ENCODE measurements around the gene PTPN7. TPM values are rescaled to one million over a fixed set of nuclear protein-coding genes. Genes with fewer than 3 reads are reported as not detected.

Gene PTPN7
- total RNA-seq, 1 experiment from 2014 or later, result 2.2 TPM

- Histone ChIP-seq H3K4me3 (ENCODE audit: low read depth, low read length, poor library complexity, severe bottlenecking) (no peak overlapping the region), H3K36me3 (ENCODE audit: insufficient read depth, low read length, poor library complexity, severe bottlenecking) (no peaks in the 10 kb centered on the region), H3K9me3 (ENCODE audit: low read depth, low read length, poor library complexity, severe bottlenecking) (no peaks in the 10 kb centered on the region), H3K27me3 (replicated peaks; ENCODE audit: insufficient read depth, low read depth, low read length, poor library complexity) (no peaks in the 10 kb centered on the region), H3K27ac (ENCODE audit: low read depth, low read length, poor library complexity, severe bottlenecking) (no peak overlapping the region), H3K4me1 (ENCODE audit: insufficient read depth, low read length, poor library complexity, severe bottlenecking) (peaks cover 7% of the 10 kb centered on the region)
- ChIA-PET POLR2A (ENCODE audit: low non-redundant PET) (no interaction called here), CTCF (interaction anchor here (0.6 to 1.1 kb wide), 7 partner anchors 8 to 471 kb away, joined by 3 to 5 read pairs (median 3); no protein-coding TSS in a partner anchor)
- DNase-seq (ENCODE audit: low spot score), result peak; percentile 80
- intact Hi-C loops (cut with micrococcal nuclease; ENCODE audit: unreplicated experiment), result no loop called here
- no TSS peak for BruUV-seq (replicated peaks)
- TF ChIP-seq CTCF (conservative IDR thresholded peaks at IDR 0.05; ENCODE audit: low read depth, low read length), result peak; percentile 81
- no peak for TF ChIP-seq EZH2 (IDR thresholded peaks at IDR 0.05; ENCODE audit: borderline replicate concordance, low read depth, low read length, poor library complexity, severe bottlenecking)
These were observed 5.5 kb downstream of the PTPN7 start for GRCh38 chr1:202154766-202155477.

- ChIA-PET POLR2A (ENCODE audit: low non-redundant PET) (no interaction called here), CTCF (interaction anchor here (0.6 to 1.1 kb wide), 7 partner anchors 9 to 472 kb away, joined by 3 to 5 read pairs (median 3); no protein-coding TSS in a partner anchor)
- Histone ChIP-seq H3K27ac (ENCODE audit: low read depth, low read length, poor library complexity, severe bottlenecking) (no peak overlapping the region), H3K4me3 (ENCODE audit: low read depth, low read length, poor library complexity, severe bottlenecking) (no peak overlapping the region), H3K4me1 (ENCODE audit: insufficient read depth, low read length, poor library complexity, severe bottlenecking) (peaks cover 4% of the 10 kb centered on the region), H3K27me3 (replicated peaks; ENCODE audit: insufficient read depth, low read depth, low read length, poor library complexity) (no peaks in the 10 kb centered on the region), H3K36me3 (ENCODE audit: insufficient read depth, low read length, poor library complexity, severe bottlenecking) (no peaks in the 10 kb centered on the region), H3K9me3 (ENCODE audit: low read depth, low read length, poor library complexity, severe bottlenecking) (no peaks in the 10 kb centered on the region)
- intact Hi-C loops (cut with micrococcal nuclease; ENCODE audit: unreplicated experiment), result no loop called here
- no peak for DNase-seq (ENCODE audit: low spot score)
- no TSS peak for BruUV-seq (replicated peaks)
- TF ChIP-seq CTCF (conservative IDR thresholded peaks at IDR 0.05; ENCODE audit: low read depth, low read length) (no peak), EZH2 (IDR thresholded peaks at IDR 0.05; ENCODE audit: borderline replicate concordance, low read depth, low read length, poor library complexity, severe bottlenecking) (no peak)
These were observed 6.1 kb downstream of the PTPN7 start for GRCh38 chr1:202154148-202154765.

- Histone ChIP-seq H3K4me1 (ENCODE audit: insufficient read depth, low read length, poor library complexity, severe bottlenecking) (peaks cover 4% of the 10 kb centered on the region), H3K27ac (ENCODE audit: low read depth, low read length, poor library complexity, severe bottlenecking) (no peak overlapping the region), H3K9me3 (ENCODE audit: low read depth, low read length, poor library complexity, severe bottlenecking) (no peaks in the 10 kb centered on the region), H3K4me3 (ENCODE audit: low read depth, low read length, poor library complexity, severe bottlenecking) (no peak overlapping the region), H3K36me3 (ENCODE audit: insufficient read depth, low read length, poor library complexity, severe bottlenecking) (no peaks in the 10 kb centered on the region), H3K27me3 (replicated peaks; ENCODE audit: insufficient read depth, low read depth, low read length, poor library complexity) (no peaks in the 10 kb centered on the region)
- CTCF ChIA-PET, result no interaction called here
- TF ChIP-seq CTCF (conservative IDR thresholded peaks at IDR 0.05; ENCODE audit: low read depth, low read length), result no peak
- no peak for DNase-seq (ENCODE audit: low spot score)
- POLR2A ChIA-PET (ENCODE audit: low non-redundant PET), result no interaction called here
- BruUV-seq (replicated peaks), result no TSS peak
- intact Hi-C loops (cut with micrococcal nuclease; ENCODE audit: unreplicated experiment), result no loop called here
These were observed 7.1 kb downstream of the PTPN7 start for GRCh38 chr1:202153284-202153683.
